ENCODE data around the gene CALR3.
A peak's percentile ranks its signal among the peaks of the same experiment; 100 is the strongest.

The CALR3 gene

DNA sequence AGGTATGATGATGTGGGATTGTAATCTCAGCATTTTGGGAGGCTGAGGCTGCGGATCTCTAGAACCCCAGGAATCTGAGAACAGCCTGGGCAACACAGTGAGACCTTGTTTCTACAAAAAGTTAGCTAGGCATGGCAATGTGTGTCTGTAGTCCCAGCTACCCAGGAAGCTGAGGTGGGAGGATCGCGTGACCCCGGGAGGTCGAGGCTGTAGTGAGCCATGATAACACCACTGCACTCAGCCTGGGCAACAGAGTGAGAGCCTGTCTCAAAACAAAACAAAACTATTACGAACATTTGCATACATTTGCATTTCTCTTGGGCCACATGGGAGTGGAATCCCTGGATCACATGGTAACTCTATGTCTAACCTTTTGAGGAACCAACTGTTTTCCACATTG, 1.9 kb upstream of the CALR3 start:
- H3K27ac ChIP-seq: no peak overlapping the region
- TF ChIP-seq, protein P1, sequence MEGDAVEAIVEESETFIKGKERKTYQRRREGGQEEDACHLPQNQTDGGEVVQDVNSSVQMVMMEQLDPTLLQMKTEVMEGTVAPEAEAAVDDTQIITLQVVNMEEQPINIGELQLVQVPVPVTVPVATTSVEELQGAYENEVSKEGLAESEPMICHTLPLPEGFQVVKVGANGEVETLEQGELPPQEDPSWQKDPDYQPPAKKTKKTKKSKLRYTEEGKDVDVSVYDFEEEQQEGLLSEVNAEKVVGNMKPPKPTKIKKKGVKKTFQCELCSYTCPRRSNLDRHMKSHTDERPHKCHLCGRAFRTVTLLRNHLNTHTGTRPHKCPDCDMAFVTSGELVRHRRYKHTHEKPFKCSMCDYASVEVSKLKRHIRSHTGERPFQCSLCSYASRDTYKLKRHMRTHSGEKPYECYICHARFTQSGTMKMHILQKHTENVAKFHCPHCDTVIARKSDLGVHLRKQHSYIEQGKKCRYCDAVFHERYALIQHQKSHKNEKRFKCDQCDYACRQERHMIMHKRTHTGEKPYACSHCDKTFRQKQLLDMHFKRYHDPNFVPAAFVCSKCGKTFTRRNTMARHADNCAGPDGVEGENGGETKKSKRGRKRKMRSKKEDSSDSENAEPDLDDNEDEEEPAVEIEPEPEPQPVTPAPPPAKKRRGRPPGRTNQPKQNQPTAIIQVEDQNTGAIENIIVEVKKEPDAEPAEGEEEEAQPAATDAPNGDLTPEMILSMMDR (conservative IDR thresholded peaks at IDR 0.05): no peak

DNA sequence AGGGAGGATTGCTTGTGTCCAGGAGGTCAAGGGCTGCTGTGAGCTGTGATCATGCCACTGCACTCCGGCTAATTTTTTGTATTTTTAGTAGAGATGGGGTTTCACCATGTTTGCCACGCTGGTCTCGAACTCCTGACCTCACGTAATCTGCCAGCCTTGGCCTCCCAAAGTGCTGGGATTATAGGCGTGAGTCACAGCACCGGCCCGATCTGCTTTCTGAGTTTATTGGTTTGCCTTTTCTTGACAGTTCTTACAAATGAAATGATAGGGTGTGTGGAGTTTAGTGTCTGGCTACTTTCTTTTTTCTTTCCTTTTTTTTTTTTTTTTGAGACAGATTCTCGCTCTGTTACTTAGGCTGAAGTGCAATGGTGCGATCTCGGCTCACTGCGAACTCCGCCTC, 1.1 kb upstream of the CALR3 start:
- TF ChIP-seq, protein P1 (conservative IDR thresholded peaks at IDR 0.05): no peak
- peak overlapping the region; percentile 83 for H3K27ac ChIP-seq

DNA sequence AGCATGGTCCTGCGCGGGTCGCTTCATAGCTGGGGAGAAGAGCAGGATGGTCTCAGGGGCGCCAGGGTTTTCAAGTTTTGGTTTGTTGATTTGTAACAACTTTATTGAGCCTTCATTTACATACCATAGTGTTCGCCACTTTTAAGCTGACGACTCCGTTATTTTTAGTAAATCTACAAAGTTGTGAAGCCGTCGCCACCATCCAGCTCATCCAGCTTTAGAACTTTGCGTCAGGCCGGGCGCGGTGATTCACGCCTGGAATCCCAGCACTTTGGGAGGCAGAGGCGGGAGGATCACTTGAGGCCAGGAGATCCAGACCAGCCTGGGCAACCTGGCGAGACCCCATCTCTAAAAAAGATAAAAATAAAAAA, 631 bp upstream of the CALR3 start:
- TF ChIP-seq, protein P1 (conservative IDR thresholded peaks at IDR 0.05): no peak
- peak overlapping the region; percentile 83 for H3K27ac ChIP-seq

DNA sequence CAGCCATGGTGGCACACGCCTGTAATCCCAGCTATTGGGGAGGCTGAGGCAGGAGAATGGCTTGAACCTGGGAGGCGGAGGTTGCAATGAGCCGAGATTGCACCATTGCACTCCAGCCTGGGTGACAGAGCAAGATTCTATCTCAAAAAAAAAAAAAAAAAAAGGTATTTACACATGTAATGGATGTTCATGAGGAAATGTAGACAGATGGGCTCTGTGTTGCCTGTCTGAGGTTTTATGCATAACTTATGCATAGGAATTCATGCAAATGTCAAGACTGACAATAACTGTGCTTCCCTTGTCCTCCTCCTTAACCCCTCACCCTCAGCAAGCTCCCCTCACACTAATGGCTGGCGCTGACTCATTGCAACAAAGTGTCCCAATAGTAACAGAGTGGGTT, 9.5 kb downstream of the CALR3 start:
- peak overlapping the region; percentile 84; the same call in 1 of the 2 replicates for H3K27ac ChIP-seq

DNA sequence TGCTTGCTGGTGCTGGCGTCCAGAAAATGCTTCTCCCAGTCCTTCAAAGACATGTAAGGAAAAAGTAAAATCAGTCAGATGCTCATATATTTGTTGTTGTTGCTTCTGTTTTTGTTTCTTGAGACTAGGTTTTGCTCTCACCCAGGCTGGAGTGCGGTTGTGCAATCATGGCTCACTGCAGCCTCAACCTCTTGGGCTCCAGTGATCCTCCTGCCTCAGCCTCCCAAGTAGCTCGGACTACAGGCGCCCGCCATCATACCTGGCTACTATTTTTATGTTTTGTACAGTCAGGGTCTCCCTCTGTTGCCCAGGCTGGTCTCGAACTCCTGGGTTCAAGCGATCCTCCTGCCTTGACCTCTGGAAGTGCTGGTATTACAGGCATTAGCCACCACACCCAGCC, 13.2 kb downstream of the CALR3 start:
- TF ChIP-seq, protein P1 (conservative IDR thresholded peaks at IDR 0.05): no peak
- no peak overlapping the region for H3K27ac ChIP-seq

DNA sequence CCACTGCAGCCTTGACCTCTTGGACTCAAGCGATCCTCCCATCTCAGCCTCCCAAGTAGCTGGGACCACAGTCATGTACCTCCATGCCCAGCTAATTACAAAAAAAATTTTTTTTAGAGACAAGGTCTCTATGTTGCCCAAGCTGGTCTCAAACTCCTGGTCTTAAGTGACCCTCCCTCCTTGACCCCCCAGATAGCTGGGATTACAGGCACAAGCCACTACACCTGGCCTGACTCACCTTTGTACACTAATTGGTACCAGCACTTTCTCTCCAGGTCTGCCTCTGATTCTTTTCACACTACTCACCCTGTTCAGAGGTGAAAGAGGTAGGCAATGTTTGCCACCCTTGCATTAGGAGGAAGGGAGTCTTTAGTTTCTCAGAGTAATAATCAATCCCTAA, 18.7 kb downstream of the CALR3 start:
- TF ChIP-seq, protein P1 (conservative IDR thresholded peaks at IDR 0.05): no peak
- H3K27ac ChIP-seq: no peak overlapping the region

DNA sequence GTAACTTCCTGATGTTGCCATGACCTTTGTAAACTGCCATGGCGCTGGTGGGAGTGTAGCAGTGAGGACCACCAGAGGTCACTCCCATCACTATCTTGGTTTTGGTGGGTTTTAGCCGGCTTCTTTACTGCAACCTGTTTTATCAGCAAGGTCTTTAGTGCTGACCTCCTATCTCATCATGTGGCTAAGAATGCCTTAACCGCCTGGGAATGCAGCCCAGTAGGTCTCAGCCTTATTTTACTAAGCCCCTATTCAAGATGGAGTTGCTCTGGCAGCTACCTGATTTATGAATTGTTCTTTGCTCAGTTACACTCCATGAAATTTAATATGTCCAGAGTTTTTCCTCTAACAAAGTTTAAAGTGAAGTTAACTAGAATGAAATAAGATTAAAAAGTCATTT, 19.6 kb downstream of the CALR3 start:
- TF ChIP-seq, protein P1 (conservative IDR thresholded peaks at IDR 0.05): no peak
- H3K27ac ChIP-seq: no peak overlapping the region

DNA sequence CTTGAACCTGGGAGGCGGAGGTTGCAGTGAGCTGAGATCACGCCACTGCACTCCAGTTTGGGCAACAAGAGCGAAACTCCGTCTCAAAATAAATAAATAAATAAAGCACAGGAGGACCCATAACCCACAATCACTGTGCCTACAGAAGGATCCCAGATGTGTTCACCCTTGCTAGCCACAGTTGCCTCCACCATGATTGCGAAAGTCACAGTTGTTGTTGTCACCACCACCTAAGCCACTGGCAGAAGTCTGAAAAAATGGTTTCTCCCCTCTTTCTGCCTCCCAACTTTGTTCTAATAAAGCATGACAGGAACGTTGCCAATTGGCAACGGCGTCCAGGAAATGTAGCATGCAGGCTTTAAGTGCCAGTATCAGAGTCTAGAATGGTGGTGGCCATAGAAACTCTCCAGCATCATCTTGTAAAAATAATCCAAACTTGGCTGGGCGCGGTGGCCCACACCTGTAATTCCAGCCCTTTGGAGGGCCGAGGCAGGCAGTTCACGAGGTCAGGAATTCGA, 22.0 kb downstream of the CALR3 start:
- peak overlapping the region; percentile 91 for H3K27ac ChIP-seq
- TF ChIP-seq, protein P1 (conservative IDR thresholded peaks at IDR 0.05): no peak

All from VCaP (cell line).